Daoy (cell line): ENCODE results near the gene HDAC3. TPM values are rescaled to one million over a fixed set of nuclear protein-coding genes. Genes with fewer than 3 reads are reported as not detected.
"Not testable (repeated sequence)": the region's sequence is repeated elsewhere in the genome, so short reads cannot be mapped to it uniquely, and the experiment has no call there.

ENCODE experiments used
- DNase-seq: peaks from one replicate; pipeline ENCODE4 v3.0.0-alpha.2; 2015; ENCODE audit warnings: low read depth
- total RNA-seq: library from RNA; depleted of rRNA; stranded (reverse); fragments of >200 nt; shearing (Covaris generic); gene quantifications from 2 replicates; pipeline ENCODE4 v1.2.3, GENCODE V29; 2014

Gene HDAC3
- total RNA-seq, 1 experiment from 2014 or later: 62.6 TPM

GRCh38 chr5:141634720-141635119 lies 1.9 kb downstream of the HDAC3 start:
- DNase-seq: no peak

- no peak for DNase-seq
Observed at GRCh38 chr5:141633871-141634561, 2.6 kb downstream of the HDAC3 start.

DNA sequence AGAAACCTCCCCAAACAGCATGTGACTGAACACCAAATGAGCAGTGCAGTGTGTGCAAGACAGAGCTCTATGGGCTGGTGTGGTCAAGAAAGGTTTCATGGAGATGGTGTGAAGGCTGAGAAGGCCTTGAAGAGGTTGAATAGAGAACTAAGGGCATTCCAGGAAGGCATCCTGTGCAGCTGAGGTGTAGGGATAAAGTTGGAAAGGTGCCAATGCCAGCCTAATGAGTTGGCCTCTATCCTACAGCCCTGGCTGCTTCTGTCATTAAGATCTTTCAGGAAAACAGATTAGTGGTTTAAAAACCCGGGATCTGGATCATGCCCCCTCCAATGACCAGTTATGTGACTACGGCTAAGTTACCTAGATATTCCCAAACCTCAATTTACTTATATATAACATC lies 4.0 kb downstream of the HDAC3 start:
- no peak for DNase-seq

DNA sequence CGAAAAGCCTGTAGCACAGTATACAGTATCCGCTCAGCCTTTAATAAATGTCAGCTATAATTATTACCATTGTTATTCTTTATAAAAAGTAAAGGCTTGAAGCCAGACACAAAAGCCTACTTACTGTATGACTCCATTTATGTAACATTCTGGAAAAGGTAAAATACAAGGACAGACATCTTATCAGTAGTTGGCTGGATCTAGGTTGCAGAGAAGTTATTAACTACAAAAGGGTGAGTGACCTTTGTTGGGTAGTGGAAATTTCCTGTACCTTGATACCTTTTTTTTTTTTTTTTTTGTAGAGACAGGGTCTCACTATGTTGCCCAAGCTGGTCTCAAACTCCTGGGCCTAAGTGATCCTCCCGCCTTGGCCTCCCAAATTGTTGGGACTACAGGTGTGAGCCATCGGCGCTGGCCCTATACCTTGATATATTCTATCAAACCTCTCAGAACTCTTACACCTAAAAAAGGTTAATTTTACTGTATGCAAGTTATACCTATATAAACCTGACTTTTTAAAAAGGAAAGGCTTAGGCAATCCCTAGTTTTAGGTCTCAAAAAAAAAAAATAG lies 6.0 kb downstream of the HDAC3 start:
- no peak for DNase-seq

GRCh38 chr5:141628175-141628788 lies 8.4 kb downstream of the HDAC3 start:
- no peak for DNase-seq

DNA sequence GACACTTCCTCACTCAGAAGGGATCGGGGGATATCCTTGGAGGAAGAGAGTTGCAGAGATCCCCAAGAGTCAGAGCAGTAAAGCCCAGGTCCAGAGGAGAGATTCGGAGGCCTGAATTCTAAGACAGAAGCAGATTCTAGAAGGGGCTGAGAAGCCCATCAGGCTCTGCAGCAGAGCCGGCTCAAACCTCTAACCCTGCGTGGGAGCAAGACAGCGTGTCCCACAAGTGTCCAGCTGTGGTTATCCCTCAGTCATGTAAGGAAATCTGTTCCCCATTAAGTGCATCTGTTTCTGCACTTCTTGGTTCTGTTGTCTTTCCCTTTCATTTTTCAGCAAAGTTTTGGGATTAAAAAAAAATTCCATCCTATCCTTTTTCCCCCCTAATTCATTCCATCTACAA lies 13.0 kb downstream of the HDAC3 start:
- no peak for DNase-seq

DNA sequence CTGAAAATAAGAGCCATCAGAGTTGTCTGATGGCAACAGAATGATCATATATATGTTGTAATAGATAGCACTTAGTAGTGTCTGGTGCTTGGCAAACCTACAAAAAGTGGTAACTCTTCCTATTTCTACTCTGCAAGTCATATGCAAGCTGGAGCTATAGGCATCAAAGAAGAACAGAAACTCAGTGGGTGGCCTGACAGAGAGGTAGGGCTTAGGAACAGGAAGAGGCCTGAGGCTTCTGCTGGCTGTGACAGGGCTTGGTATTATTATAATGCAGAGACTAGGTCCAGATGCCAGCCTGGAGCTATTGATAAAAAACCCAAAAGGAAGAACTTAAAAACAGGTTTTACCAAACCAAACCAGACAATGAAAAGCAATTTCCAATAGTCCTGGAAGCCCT lies 13.5 kb downstream of the HDAC3 start:
- DNase-seq: no peak

DNA sequence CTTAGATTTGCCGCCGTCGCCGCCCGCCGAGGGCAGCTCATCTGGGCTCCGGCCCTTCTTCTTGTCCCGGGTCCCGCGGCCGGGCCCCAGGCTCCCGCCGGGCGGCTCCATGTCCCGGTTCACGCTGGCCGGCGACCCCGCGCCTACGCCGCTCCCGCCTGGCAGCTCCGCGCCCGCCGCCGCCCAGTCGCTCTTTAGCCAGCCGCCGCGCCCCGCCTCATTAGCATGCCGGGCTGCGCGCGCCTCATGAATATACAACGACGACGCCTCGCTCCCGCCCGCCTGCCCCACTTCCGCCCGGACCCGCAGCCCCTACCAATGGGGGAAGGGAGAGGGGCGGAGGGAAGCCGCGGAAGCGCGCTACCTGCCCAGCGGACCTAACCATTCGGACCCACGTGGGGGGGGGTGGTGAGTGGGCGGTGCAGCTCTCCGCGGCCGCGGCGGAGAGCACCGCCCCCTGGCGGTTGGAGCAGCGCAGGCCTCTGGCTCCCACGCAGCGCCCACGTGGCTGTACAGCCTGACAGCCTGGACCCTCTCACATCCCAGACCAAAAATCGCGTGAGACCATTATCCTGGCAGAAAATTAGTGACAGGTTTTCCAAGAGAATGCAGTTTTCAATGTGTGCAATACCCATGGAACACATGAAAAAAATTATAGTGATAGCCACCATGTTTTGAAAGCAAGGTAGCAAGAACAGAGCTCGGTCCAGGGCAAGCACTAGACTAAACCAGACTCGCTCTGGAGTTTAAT lies 17.7 kb downstream of the HDAC3 start, which contains the start of gene DIAPH1:
DIAPH1 (minus strand) TSS at position 197 of the 751 bp plus-strand sequence; CDS start at position 111, 86 bp downstream.
- DNase-seq: peak; percentile 99

DNA sequence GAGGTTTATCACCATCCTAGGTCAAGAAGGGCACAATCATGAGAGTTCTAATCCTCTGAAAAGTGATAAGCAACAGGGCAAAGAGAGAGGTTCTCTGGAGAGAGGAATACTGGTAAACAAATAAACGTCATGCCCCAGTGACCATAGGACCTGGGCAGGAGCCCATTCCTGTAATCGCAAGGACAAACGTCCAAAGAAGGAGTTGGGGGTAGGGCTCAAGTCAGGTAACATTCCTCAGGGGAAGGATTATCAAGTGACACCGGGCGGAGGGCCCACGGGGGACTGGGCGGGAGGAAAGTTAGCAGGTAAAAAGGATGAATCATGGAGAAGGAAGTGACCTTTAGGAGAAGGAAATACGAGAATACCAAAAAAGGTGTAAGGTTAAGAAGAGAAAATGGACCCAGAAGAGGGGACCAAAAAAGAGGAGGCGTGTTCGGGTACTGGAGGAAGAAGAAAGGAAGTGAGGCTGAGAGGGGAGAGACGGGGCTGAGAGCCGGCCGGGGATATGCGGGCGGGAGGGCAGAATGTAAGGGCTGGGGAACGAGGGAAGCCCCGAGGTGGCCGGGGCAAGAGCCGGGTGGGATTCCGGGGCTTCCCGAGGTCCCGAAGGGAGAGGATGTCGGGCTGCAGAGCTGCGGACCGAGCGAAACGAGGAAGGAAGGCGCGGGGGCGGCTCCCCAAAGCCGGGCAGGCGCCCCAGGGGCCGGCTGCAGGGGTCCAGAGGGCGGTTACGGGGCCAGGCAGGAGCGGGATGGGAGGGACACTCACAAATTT lies 18.4 kb downstream of the HDAC3 start:
- DNase-seq: peak; percentile 54

- peak; percentile 43 for DNase-seq
Observed at GRCh38 chr5:141617682-141618029, 19.0 kb downstream of the HDAC3 start.

DNA sequence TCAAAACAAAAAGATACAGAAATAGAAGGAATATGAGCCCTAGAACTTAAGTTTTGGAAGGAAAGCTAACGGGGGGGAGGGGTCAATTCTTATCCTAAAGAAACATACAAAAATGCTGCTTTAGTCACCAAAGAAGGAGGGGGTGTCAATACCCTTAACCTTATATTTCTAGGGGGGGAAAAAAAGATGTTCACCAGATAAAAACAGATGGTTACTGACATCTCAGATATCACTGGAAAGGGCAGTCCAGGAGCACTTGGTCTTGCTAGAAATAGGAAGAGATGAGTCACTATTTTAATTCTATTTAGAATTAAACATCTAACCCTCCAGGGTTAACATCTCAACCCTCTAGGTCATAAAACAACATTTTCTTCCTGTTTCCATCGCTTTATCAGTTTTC lies 19.5 kb downstream of the HDAC3 start:
- DNase-seq: no peak

GRCh38 chr5:141615991-141616720 lies 20.5 kb downstream of the HDAC3 start:
- DNase-seq: no peak

DNA sequence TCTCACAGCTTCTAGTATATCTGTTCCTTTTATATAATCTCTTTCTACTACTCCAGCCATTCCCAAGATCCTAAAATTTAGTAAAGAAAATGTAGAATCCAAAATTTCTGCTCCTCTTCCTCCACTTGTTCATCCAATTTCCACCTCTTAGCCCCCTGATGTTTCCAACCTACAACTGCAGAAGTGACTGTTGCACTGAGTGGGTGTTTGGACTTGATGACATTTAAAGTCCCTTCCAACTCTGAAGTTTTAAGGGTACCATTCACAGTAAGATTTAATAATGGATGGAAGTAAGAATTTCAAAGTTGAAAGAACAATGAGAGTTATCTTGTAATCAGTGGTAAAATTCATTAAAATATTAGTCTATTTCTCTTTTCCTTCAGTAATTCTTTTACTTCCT lies 23.3 kb downstream of the HDAC3 start:
- no peak for DNase-seq

DNA sequence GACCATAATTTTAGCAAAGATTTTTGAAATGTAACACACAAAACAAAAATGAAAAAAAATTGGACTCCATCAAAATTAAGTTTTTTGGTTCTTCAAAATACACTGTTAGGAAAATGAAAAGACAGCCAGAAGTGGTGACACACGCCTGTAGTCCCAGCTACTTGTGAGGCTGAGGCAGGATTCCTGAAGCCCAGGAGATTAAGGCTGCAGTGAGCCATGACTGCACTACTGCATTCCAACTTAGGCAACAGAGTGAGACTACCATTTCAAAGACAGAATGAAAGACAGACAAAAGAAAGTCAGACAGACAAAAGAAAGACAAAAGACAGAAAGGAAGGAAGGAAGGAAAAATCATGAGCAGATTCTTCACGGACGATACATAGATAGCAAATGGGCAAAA lies 25.4 kb downstream of the HDAC3 start:
- DNase-seq: no peak

DNA sequence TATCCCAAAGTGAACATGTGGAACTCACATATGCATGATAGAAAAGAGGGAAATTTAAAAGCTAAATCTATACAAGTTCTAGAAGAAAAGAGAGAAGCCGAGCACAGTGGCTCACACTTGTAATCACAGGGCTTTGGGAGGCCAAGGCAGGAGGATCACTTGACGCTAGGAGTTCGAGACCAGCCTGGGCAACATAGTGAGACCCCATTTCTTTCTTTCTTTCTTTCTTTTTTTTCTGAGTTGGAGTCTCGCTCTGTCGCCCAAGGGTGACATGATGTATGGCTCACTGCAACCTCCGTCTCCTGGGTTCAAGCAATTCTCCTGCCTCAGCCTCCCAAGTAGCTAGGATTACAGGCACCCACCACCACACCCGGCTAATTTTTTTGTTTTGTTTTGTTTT lies 26.7 kb downstream of the HDAC3 start:
- DNase-seq: not testable (repeated sequence)

DNA sequence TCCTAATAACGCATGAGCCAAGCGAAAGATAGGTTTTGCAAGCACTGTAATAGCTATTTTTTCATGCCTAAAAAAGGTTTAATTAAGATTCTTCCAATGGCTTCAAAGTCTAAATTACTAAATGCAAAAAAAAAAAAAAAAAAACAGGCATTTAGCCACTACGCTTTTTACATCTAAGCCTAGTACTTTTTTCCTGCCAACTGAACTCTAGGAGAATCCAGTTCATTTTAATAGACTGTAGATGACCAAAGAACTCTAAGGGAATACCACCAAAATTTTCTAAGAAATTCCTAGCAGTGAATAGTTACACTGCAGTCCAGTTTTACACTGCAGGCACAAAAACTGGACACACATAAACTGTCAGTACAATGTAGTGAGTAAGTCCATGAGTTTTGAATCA lies 27.6 kb downstream of the HDAC3 start:
- no peak for DNase-seq

DNA sequence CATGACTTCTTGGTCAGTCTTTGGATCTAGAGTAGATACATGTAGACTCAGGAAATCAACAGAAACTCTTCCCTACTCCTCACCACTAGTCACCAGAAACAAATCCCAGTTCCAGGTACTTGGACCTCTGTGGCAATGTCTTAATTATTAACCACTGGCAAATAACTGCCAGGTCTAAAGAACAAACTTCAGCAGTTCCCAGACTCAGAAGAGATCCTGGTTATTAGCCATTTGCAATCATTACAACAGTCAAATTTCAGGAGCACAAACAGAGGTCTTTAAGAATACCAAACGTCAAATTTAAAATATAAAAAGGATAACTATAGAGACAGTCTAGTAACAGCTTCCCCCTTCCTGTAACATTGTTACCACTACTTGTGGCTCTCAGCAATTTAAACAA lies 28.1 kb downstream of the HDAC3 start:
- no peak for DNase-seq

DNA sequence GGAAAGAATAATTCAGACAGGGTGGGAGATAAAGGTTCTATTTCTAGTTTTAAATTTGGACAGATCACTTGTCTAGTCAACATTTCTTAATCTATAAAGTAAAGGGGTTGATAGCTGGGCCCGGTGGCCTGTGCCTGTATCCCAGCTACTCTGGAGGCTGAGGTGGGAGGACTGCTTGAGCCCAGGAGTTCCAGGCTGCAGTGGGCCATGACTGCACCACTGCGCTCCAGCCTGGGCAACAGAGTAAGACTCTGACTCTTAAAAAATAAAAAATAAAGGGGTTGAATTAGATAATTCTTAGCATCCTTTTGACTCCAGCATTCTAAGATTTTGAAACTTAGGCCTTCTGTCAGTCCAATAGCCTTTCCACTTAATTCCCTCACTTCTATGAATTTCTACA lies 28.6 kb downstream of the HDAC3 start:
- no peak for DNase-seq

DNA sequence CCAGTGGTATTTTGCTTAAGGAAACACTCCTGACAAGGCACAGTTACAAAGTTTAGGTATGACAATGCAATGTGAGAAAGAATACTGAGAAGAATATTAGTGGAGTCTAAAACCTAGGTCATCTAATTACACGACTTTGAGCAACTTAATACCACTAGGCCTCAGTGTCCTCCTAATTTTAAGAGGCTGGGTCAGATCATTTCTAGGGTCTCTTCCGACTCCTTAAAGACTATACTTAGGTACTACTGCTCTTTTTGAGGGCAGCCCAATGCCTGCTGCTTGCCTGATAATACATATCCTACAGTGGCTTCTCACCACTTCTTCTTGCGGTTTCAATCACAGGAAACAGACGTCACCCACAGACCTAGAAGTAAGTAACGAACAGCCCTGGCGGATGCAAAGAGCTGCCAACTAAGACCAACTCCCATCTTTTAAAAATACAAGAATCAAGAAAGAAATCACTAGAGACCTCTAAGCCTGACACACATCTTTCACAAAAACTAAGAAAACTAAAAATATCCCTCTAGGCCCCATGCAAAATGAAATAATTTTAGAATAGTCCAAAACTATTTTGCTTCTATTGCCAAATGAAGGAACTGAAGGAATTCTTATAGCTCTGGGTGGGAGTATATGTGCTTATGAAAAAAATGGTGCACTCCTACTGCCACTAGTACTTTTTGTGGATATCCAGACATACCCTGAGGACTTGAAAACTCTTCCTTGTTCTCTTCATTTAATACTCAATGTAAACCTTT lies 30.9 kb downstream of the HDAC3 start:
- peak; percentile 87 for DNase-seq

DNA sequence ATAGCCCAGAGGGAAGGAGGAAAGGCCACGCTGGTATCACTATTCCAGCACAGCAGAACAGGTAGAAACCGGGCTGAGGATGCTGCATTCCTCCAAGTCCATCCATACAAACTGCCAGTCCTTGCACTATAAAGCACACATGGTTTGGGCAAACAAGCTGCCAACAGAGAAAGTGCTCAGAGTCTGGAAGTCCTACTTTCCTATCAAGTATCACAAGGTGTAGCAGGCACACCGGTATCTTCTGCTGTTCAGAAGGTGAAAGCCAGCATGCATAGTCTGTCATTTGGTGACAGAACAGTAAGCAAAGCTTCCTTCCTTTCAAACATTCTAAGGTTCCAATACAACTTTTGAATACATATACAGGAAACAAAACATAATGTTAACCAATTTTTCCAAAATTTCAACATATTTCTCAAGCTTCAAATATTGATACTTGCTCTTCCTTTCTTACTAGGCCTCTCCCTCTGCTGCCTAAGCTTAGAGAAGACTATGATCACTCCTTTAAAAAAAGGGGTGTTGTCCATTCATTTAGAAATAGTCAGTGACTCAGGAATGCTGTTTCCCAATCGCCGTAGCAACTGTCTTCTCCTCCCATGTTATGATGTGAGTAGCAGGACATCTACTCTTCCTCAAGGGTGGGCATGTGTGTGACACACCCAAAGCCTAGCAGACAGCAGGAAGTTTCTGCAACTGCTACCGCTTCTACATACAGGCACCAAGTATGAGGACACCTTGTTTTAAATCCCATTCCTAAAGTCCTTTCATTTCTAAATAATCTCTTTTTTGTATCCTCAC lies 32.5 kb downstream of the HDAC3 start:
- peak; percentile 86 for DNase-seq
